Lower lobe of right lung (tissue), 2 donors: ENCODE data around the gene APOOL. TPM values are rescaled to one million over a fixed set of nuclear protein-coding genes. Genes with fewer than 3 reads are reported as not detected.
A peak's percentile ranks its signal among the peaks of the same experiment; 100 is the strongest.

Experiments
- ATAC-seq, 2 donors: fragments of 200-7000 bp; cut with Tn5 transposase; one replicate each; pipeline ENCODE4 v1.9.1; 2020 to 2022; ENCODE audit warnings: mild to moderate bottlenecking in 2 of 2, moderate library complexity in 2 of 2
- DNase-seq: peaks from one replicate; pipeline ENCODE4 v3.0.0-alpha.2; 2020
- H3K27ac ChIP-seq: fragments of 200-600 bp; one replicate; pipeline ENCODE4 v1.8.0; 2022
- H3K27me3 ChIP-seq: fragments of 200-600 bp; one replicate; pipeline ENCODE4 v1.8.0; 2022; ENCODE audit warnings: low read depth
- H3K36me3 ChIP-seq: fragments of 200-600 bp; one replicate; pipeline ENCODE4 v1.8.0; 2022; ENCODE audit warnings: mild to moderate bottlenecking
- H3K4me1 ChIP-seq: fragments of 200-600 bp; one replicate; pipeline ENCODE4 v1.8.0; 2022
- H3K4me3 ChIP-seq: fragments of 200-600 bp; one replicate; pipeline ENCODE4 v1.8.0; 2022; ENCODE audit warnings: mild to moderate bottlenecking
- H3K9me3 ChIP-seq: fragments of 200-600 bp; one replicate; pipeline ENCODE4 v1.8.0; 2022
- CTCF ChIP-seq: fragments of 200-600 bp; IDR thresholded peaks from one replicate; pipeline ENCODE4 v1.8.0; 2022; ENCODE audit warnings: antibody characterized with exemption, mild to moderate bottlenecking
- intact Hi-C: fragments of 100-400 bp; cut with DNase I; formaldehyde crosslinking; loops from one replicate; pipeline ENCODE4 v1.11.0; 2022
- total RNA-seq: library from RNA; stranded (reverse); fragmentation: NEBNext Ultra II Directional; extraction: Animal tissue kit (Norgen Biotek cat#: 25700); gene quantifications from one replicate; pipeline ENCODE4 v1.2.1, GENCODE V29; 2021
- donor health status: DM: no; HTN: yes; CAD: no; lungs with severe emphysema.

The APOOL gene
- total RNA-seq, 1 donor from 2014 or later = 19.8 TPM

DNA sequence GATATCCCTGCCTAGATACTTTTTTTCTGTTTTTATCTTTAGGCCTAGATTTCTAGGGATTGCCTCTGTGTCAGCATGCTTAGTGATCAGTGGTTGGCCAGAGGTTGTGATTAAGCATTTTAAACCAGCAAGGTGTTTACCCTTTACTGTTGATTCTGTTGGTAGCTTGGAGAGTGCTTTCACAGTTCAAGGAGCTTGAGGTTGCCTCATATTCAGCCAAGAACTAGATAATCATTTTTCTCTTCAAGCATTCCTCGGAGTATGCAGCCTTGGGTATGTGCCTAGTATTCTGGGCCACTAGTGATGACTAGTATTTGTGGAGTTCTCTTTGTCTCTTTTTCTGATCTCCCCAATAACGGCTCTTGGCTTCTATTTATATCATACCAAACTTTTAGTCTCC, 20.4 kb downstream of the APOOL start:
- H3K9me3 ChIP-seq = no peaks in the 10 kb centered on the region
- DNase-seq (no peak), ATAC-seq (peak; percentile 46 to 77)
- H3K4me1 ChIP-seq = no peaks in the 10 kb centered on the region
- no peak overlapping the region for H3K27ac ChIP-seq
- H3K4me3 ChIP-seq = no peak overlapping the region
- H3K36me3 ChIP-seq = no peaks in the 10 kb centered on the region
- TF ChIP-seq CTCF = no peak
- intact Hi-C loops = no loop called here
- no peaks in the 10 kb centered on the region for H3K27me3 ChIP-seq

GRCh38 chrX:85024562-85024961, 20.9 kb downstream of the APOOL start:
- no peak for ATAC-seq
- Histone ChIP-seq H3K27ac (no peak overlapping the region), H3K27me3 (no peaks in the 10 kb centered on the region), H3K9me3 (no peaks in the 10 kb centered on the region), H3K4me1 (no peaks in the 10 kb centered on the region), H3K36me3 (no peaks in the 10 kb centered on the region), H3K4me3 (no peak overlapping the region)
- DNase-seq = no peak
- intact Hi-C loops = no loop called here
- TF ChIP-seq CTCF = no peak

DNA sequence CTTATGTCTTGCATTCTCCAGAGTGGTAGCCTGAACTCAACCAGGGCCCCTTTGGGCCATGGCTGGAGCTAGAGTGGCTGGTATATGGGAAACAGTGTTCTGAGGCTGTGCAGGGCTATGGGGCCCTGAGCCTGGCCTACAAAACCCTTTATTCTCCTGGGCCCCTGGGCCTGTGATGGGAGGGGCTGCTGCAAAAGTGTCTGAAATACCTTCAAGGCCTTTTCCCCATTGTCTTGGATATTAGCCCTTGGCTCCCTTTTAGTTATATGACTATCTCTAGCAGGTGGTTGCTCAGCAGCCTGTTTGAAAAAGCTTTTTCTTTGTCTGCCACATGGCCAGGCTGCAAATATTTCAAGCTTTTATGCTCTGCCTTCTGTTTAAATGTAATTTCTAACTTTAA, 22.5 kb downstream of the APOOL start:
- H3K9me3 ChIP-seq = no peaks in the 10 kb centered on the region
- DNase-seq = no peak
- H3K4me3 ChIP-seq = no peak overlapping the region
- no peaks in the 10 kb centered on the region for H3K27me3 ChIP-seq
- H3K4me1 ChIP-seq = no peaks in the 10 kb centered on the region
- ATAC-seq = no peak
- no peaks in the 10 kb centered on the region for H3K36me3 ChIP-seq
- H3K27ac ChIP-seq = no peak overlapping the region
- intact Hi-C loops = no loop called here
- no peak for TF ChIP-seq CTCF

- H3K4me1 ChIP-seq = no peaks in the 10 kb centered on the region
- no peaks in the 10 kb centered on the region for H3K36me3 ChIP-seq
- no peaks in the 10 kb centered on the region for H3K9me3 ChIP-seq
- no peak overlapping the region for H3K27ac ChIP-seq
- ATAC-seq = no peak
- no peaks in the 10 kb centered on the region for H3K27me3 ChIP-seq
- no peak for TF ChIP-seq CTCF
- intact Hi-C loops = no loop called here
- H3K4me3 ChIP-seq = no peak overlapping the region
- no peak for DNase-seq
Observed at GRCh38 chrX:85029043-85029442, 25.4 kb downstream of the APOOL start.

DNA sequence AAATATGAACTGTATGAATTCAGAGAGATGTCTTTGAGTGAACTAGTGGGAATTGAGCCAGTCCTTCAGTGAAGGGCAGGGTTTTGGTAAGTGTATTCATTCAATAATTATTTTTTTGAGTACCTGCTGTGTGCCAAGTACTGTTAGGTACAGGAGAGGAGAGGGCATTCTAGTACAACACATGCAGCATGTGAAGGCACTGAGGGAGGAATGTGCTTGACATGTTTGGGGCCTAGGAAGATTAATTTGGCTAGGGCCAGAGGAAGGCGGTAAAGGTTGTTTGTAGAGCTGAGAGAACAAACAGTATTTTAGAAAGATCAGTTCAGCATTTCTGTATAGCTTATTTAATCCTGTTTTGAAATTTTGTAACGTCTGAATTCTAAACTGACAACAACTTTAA, 27.8 kb downstream of the APOOL start:
- H3K27me3 ChIP-seq = no peaks in the 10 kb centered on the region
- TF ChIP-seq CTCF = no peak
- intact Hi-C loops = no loop called here
- no peak overlapping the region for H3K4me3 ChIP-seq
- H3K27ac ChIP-seq = no peak overlapping the region
- no peaks in the 10 kb centered on the region for H3K9me3 ChIP-seq
- H3K4me1 ChIP-seq = no peaks in the 10 kb centered on the region
- DNase-seq (no peak), ATAC-seq (peak in 1 of 2 donors; percentile 69)
- H3K36me3 ChIP-seq = no peaks in the 10 kb centered on the region

- no peak for DNase-seq
- Histone ChIP-seq H3K4me1 (no peaks in the 10 kb centered on the region), H3K36me3 (no peaks in the 10 kb centered on the region), H3K9me3 (no peaks in the 10 kb centered on the region), H3K4me3 (no peak overlapping the region), H3K27me3 (no peaks in the 10 kb centered on the region), H3K27ac (no peak overlapping the region)
- intact Hi-C loops = no loop called here
- TF ChIP-seq CTCF = no peak
- ATAC-seq = no peak
Observed at GRCh38 chrX:85037114-85037513, 33.4 kb downstream of the APOOL start.
